Smooth muscle cell (in vitro differentiated cells): Measurements from ENCODE around the gene APOLD1. TPM values are rescaled to one million over a fixed set of nuclear protein-coding genes. Genes with fewer than 3 reads are reported as not detected.
"Not testable (repeated sequence)": the region's sequence is repeated elsewhere in the genome, so short reads cannot be mapped to it uniquely, and the experiment has no call there.

Experiments
- DNase-seq: peaks from one replicate; lab custom pipeline; 2025; ENCODE audit not compliant: unreplicated experiment; lab: John Stamatoyannopoulos, UW
- H2AFZ ChIP-seq: fragments of 200-600 bp; sonication (generic); 2 replicates; pipeline ENCODE4 v1.6.0; 2016; ENCODE audit warnings: antibody characterized with exemption, low read depth, mild to moderate bottlenecking
- H3F3A ChIP-seq: fragments of 200-600 bp; sonication (generic); 2 replicates; pipeline ENCODE4 v1.6.0; 2017; ENCODE audit warnings: antibody characterized with exemption, low read depth
- H3K27ac ChIP-seq: fragments of 200-600 bp; sonication (generic); 2 replicates; pipeline ENCODE4 v1.5.1; 2016; ENCODE audit warnings: low read depth, mild to moderate bottlenecking
- H3K27me3 ChIP-seq: fragments of 200-600 bp; sonication (generic); 2 replicates; pipeline ENCODE4 v1.6.1; 2016; ENCODE audit warnings: low read depth, mild to moderate bottlenecking
- H3K36me3 ChIP-seq: fragments of 200-600 bp; sonication (generic); 2 replicates; pipeline ENCODE4 v1.5.1; 2016; ENCODE audit warnings: low read depth
- H3K4me1 ChIP-seq: fragments of 200-600 bp; sonication (generic); 2 replicates; pipeline ENCODE4 v1.5.1; 2016; ENCODE audit warnings: low read depth
- H3K4me2 ChIP-seq: fragments of 200-600 bp; sonication (generic); 2 replicates; pipeline ENCODE4 v1.6.0; 2016; ENCODE audit warnings: mild to moderate bottlenecking
- H3K4me3 ChIP-seq: fragments of 200-600 bp; sonication (generic); 2 replicates; pipeline ENCODE4 v1.5.1; 2016; ENCODE audit warnings: mild to moderate bottlenecking
- H3K79me2 ChIP-seq: fragments of 200-600 bp; sonication (generic); 2 replicates; pipeline ENCODE4 v1.6.0; 2016; ENCODE audit warnings: low read depth, mild to moderate bottlenecking
- H3K9ac ChIP-seq: fragments of 200-600 bp; sonication (generic); 2 replicates; pipeline ENCODE4 v1.6.0; 2016; ENCODE audit warnings: low read depth
- H3K9me3 ChIP-seq: fragments of 200-600 bp; sonication (generic); replicated peaks from 2 replicates; pipeline ENCODE4 v1.5.1; 2016; ENCODE audit warnings: low read depth
- H4K20me1 ChIP-seq: fragments of 200-600 bp; sonication (generic); 2 replicates; pipeline ENCODE4 v1.6.0; 2016; ENCODE audit warnings: low read depth
- WGBS: methylation state at CpG from one replicate; pipeline ENCODE4 v1.1.7; 2016; ENCODE audit warnings: low lambda C conversion rate; 5-methylcytosine and 5-hydroxymethylcytosine counted together
- polyA plus RNA-seq: library from polyadenylated mRNA; unstranded; fragments of >200 nt; fragmentation: Nextera tagmentation; extraction: Ambion mirVana; gene quantifications from 2 replicates; pipeline ENCODE4 v1.2.1, GENCODE V29; 2016
- total RNA-seq: library from RNA; depleted of rRNA; stranded (reverse); fragments of >200 nt; gene quantifications from 2 replicates; pipeline ENCODE4 v1.2.3, GENCODE V29; 2014
- TF ChIP-seq, protein P1 (sequence below): fragments of 200-600 bp; sonication (generic); IDR thresholded peaks from 2 replicates; pipeline ENCODE4 v1.5.1; 2017; ENCODE audit warnings: borderline replicate concordance, mild to moderate bottlenecking, antibody characterized with exemption; ENCODE audit not compliant: insufficient read depth, poor library complexity, severe bottlenecking

The APOLD1 gene
- total and polyA plus RNA-seq, 2 experiments from 2014 or later: 0.99 to 1.8 TPM

GRCh38 chr12:12798480-12798879, 13.0 kb downstream of the APOLD1 start:
- Histone ChIP-seq H3K79me2 (no peaks in the 10 kb centered on the region), H3K9ac (no peak overlapping the region), H3K4me3 (no peak overlapping the region), H2AFZ (no peak overlapping the region), H3K36me3 (no peaks in the 10 kb centered on the region), H3K4me2 (no peak overlapping the region), H3K27me3 (no peaks in the 10 kb centered on the region), H3F3A (no peaks in the 10 kb centered on the region), H3K9me3 (no peaks in the 10 kb centered on the region), H3K4me1 (no peaks in the 10 kb centered on the region), H3K27ac (no peak overlapping the region), H4K20me1 (no peaks in the 10 kb centered on the region)
- WGBS: 74% methylated on average over 1 of the region's 1 CpG
- TF ChIP-seq, protein P1, sequence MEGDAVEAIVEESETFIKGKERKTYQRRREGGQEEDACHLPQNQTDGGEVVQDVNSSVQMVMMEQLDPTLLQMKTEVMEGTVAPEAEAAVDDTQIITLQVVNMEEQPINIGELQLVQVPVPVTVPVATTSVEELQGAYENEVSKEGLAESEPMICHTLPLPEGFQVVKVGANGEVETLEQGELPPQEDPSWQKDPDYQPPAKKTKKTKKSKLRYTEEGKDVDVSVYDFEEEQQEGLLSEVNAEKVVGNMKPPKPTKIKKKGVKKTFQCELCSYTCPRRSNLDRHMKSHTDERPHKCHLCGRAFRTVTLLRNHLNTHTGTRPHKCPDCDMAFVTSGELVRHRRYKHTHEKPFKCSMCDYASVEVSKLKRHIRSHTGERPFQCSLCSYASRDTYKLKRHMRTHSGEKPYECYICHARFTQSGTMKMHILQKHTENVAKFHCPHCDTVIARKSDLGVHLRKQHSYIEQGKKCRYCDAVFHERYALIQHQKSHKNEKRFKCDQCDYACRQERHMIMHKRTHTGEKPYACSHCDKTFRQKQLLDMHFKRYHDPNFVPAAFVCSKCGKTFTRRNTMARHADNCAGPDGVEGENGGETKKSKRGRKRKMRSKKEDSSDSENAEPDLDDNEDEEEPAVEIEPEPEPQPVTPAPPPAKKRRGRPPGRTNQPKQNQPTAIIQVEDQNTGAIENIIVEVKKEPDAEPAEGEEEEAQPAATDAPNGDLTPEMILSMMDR: no peak
- no peak for DNase-seq

DNA sequence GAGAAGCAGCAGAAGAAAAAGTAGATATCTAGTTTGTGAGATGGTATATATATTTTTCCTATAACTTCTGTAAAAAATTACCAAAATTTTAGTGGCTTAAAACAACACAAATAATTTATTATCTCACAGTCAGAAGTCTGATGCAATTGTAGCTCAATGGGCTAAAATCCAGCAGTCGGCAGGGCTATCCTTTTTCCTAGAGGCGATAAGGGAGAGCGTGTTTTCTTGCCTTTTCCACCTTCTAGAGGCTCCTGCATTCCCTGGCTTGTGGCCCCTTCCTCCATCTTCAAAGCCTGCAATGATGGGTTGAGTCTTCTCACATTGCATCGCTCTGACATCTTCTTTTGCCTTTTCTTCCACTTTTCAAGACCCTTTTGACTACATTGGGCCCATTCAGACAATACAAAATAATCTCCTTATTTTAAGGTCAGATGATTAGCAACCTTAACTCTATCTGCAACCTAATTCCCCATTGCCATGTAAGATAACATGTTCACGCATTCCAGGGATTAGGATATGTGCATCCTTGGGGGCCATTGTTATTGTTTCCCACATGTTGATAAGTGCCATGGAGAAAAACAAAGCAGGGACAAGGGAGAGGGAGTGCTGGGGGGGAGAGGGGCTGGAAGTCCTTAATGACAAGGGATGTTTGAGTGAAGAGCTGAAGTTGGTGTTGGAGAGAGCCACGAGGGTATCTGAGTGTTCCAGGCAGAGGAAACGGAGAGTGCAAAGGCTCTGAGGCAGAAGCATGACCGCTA, 13.9 kb downstream of the APOLD1 start:
- Histone ChIP-seq H3K27me3 (no peaks in the 10 kb centered on the region), H3K36me3 (no peaks in the 10 kb centered on the region), H3K4me1 (peaks cover 5% of the 10 kb centered on the region), H3K4me2 (no peak overlapping the region), H3F3A (no peaks in the 10 kb centered on the region), H3K4me3 (no peak overlapping the region), H4K20me1 (no peaks in the 10 kb centered on the region), H3K27ac (no peak overlapping the region), H3K9me3 (no peaks in the 10 kb centered on the region), H3K9ac (no peak overlapping the region), H3K79me2 (no peaks in the 10 kb centered on the region), H2AFZ (no peak overlapping the region)
- no peak for DNase-seq
- TF ChIP-seq, protein P1: no peak
- 68% methylated on average over 8 of the region's 8 CpGs for WGBS

- no peak for DNase-seq
- TF ChIP-seq, protein P1: no peak
- Histone ChIP-seq H3K4me2 (no peak overlapping the region), H3K36me3 (no peaks in the 10 kb centered on the region), H4K20me1 (no peaks in the 10 kb centered on the region), H3K9me3 (no peaks in the 10 kb centered on the region), H3K27ac (peak overlapping the region; percentile 42), H3F3A (no peaks in the 10 kb centered on the region), H3K79me2 (no peaks in the 10 kb centered on the region), H2AFZ (no peak overlapping the region), H3K9ac (no peak overlapping the region), H3K4me3 (no peak overlapping the region), H3K27me3 (no peaks in the 10 kb centered on the region), H3K4me1 (peaks cover 5% of the 10 kb centered on the region)
- 72% methylated on average over 9 of the region's 9 CpGs for WGBS
Observed at GRCh38 chr12:12800406-12801180, 15.1 kb downstream of the APOLD1 start.

DNA sequence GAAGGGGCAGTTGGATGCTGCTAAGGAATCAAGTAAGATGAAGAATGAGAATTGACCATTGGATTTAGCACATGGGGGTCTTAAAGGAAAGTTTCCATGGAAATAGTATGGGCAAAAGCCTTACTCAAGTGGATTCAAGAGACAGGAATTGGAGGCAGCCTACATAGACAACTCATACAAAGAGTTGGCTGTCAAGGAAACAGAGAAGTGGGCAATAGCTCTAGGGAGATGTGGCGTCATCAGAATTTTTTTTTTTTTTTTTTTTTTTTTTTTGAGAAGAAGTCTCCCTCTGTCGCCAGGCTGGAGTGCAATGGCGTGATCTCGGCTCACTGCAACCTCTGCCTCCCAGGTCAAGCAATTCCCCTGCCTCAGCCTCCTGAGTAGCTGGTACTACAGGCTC, 16.2 kb downstream of the APOLD1 start:
- H3K27ac ChIP-seq: not testable (repeated sequence)
- 96% methylated on average over 4 of the region's 4 CpGs for WGBS

More for the DNA sequence above, 16.2 kb downstream of the APOLD1 start:
- not testable (repeated sequence) for H3K36me3 ChIP-seq, H3K9ac ChIP-seq, H2AFZ ChIP-seq, H3K4me3 ChIP-seq, H3K4me1 ChIP-seq, H4K20me1 ChIP-seq, H3K79me2 ChIP-seq, H3K4me2 ChIP-seq, H3F3A ChIP-seq, H3K9me3 ChIP-seq, H3K27me3 ChIP-seq, DNase-seq
